ENCODE data around the gene SAXO1.

DNA sequence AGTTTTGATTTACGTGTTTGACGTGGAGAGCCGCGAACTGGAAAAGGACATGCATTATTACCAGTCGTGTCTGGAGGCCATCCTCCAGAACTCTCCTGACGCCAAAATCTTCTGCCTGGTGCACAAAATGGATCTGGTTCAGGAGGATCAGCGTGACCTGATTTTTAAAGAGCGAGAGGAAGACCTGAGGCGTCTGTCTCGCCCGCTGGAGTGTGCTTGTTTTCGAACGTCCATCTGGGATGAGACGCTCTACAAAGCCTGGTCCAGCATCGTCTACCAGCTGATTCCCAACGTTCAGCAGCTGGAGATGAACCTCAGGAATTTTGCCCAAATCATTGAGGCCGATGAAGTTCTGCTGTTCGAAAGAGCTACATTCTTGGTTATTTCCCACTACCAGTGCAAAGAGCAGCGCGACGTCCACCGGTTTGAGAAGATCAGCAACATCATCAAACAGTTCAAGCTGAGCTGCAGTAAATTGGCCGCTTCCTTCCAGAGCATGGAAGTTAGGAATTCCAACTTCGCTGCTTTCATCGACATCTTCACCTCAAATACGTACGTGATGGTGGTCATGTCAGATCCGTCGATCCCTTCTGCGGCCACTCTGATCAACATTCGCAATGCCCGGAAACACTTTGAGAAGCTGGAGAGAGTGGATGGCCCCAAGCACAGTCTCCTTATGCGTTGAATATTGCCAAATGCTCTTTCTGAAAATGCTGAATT, 17.1 kb upstream of the SAXO1 start:
- TF ChIP-seq FOXP2 (optimal IDR thresholded peaks at IDR 0.05; ENCODE audit: borderline replicate concordance, extremely low read depth, extremely low read length, insufficient read depth) (no peak), SIN3A (IDR thresholded peaks at IDR 0.05; ENCODE audit: borderline replicate concordance, insufficient read depth, low read length) (no peak)
